Activated naive CD8-positive, alpha-beta T cell treated with anti-CD3 and anti-CD28 coated beads, Interleukin-2, amount 50 U/mL, for 16 hours (primary cell): Measurements from ENCODE around the gene TXNDC11.

Source experiments
- DNase-seq: peaks from one replicate; pipeline ENCODE4 v3.0.0-alpha.2; 2020; ENCODE audit warnings: low read depth, low spot score

Gene TXNDC11

DNA sequence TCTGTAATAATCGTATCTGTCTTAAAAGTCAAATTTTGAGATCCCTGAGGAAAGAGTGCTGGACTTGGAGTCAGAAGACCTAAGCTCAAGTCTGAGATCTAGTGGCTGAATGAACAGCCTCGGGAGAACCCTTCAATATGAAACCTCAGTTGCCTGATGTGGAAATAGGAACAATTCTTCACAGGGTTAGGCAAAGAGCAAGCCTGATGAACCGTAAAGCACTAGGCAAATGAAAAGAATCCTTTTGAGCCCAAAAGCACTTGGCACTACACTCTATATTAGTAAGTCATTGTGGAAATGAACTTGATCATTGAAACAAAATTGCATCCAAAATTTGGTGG, 20.2 kb downstream of the TXNDC11 start:
- no peak for DNase-seq

DNA sequence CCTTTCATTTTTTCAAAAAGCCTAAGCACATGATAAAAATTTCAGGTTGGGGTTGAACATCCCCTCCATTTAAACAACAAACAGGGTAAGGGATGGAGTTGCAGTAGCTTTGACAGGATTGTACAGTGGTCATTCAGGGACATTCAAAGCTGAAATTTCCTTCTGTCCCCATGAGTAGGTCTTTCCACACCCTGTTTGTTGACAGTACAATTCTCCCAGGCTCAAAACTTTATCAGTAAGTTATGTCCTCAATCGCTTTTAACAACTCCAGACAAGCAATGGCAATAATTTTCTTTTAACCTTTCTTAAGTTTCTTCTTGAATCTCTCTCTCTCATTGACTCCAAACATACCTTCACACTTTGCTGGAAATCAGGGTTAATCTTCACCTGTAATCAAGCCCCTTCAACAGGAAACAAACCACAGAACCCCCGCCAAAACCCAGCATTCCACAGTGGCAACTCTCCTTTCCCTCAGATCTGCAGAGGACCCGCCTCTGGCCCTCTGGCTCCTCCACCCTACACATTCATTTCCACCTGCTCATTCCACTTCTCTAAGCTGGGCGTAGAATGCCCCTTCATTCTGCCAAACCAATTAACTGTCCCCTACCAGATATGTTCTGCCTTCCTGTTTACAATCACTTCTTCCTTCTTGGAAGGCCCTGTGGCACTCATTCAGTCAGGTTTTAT, 20.7 kb downstream of the TXNDC11 start:
- DNase-seq = no peak

DNA sequence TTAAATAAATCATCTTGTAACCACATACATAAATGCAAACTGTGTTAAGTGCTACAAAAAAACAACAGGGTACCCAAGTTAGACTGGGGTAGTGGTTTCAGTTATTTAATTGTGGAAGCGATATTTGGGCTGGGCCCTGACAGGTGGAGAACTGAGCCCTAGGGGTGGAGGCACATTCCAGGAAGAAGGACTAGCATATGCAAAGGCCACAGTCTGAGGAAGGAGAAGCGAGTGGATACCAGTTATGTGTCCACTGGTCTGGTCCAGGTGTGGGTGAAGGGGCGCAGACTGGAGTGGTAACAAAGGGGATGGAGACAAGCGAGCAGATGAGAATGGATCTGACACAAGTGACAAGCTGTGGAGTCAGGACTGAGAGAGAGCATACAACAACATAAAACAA, 22.9 kb downstream of the TXNDC11 start:
- no peak for DNase-seq

DNA sequence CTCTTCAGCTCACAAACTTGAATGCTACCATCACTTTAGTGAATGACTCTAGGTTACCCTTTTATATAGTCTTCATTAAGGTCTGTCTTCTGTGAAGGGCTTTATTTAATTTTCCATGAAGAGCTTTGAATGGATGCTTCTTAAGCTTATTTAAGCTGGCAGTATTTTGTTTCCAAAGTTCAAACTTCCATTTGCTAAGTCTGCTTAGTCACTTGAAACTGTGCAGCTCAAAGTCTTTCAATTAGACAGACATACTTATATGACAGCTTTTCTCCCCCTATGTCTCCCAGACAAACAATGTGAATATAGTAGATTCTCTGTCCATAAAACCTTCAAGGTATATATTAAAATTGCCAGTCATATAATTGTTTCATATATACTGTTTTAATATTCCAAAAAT, 23.5 kb downstream of the TXNDC11 start:
- DNase-seq = no peak

DNA sequence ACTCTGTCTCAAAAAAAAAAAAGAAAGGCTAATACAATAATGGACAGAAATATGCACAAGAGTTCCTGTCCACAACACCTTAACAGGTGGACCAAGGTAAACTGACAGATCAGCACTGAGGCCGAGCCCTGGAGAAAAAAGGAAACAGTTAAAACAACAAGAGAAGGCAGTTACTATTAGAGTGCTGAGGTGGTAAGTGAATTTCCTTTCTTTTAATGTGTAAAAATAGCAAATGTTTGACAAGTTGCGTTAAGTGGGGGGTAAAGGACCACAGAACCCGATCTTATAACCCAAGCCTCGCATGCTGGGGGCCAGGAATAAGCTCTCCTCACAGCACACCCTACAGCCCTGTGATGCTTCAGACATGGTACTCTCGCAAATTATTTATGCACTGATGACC, 24.8 kb downstream of the TXNDC11 start:
- no peak for DNase-seq

DNA sequence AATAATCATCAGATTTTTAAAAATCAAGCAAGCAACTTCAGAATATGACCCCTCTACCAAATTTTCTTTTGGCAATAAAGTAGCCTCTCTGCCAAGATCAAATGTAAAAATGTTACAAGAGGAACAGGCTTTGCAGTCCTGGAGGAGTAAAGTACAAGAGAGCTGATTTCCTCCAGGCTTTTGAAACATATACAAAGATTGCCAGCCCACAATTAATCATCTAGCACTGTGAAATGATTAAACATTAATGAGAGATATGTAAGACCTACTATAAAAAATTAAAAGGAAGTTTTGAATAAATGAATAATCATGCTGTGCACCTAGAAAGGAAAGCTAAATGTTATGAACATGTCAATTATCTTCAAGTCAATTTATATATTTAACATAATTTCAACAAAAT, 26.3 kb downstream of the TXNDC11 start:
- DNase-seq = no peak

DNA sequence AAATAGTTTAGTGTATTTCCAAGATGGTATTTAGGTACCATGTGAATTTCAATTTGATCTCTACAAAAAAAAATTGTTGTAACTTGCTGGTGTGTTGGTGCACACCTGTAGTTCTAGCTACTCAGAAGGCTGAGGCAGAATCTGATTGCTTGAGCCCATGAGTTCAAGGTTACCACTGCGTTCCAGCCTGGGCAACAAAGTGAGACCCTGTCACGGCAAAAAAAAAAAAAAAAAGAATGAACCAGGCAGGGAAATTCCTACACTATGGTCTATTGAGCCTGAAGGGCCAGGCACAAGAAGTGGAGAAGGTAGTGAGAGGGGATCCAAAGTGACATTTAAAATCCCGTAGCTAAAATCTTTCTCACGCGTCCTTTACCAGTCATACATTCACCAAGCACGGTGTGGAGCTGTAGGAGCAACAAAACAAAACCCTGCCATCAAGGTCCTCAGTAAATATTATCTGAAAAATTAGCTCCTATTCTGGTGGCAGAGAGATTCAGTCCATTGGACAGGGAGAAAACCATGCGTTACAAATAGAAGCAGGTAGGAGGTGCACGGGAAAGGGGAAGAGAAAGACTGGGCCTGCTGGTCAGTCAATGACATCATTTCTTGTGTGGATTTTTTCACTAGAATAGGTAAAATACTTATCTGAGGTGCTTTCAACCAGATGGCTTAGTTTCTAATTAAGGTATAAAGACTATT, 27.3 kb downstream of the TXNDC11 start:
- DNase-seq = no peak

DNA sequence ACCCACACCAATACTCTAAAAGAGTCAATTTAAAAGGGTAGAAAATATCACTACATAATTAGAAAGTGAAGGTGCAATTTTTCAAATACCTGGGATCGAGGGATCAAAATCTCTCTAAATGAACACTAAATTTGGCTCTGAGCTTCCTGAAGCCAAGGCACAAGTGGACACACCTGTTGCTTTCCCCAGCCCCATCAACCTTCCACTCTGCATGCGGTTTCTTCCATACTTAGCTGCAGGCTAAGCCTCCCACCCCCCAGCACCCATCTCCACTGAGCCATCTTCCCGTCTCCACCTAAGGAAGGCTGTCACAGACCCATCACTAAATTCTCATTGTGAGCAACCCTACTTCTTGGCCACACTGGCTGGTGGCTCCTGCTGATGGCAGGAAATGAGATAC, 30.5 kb downstream of the TXNDC11 start:
- DNase-seq = no peak

DNA sequence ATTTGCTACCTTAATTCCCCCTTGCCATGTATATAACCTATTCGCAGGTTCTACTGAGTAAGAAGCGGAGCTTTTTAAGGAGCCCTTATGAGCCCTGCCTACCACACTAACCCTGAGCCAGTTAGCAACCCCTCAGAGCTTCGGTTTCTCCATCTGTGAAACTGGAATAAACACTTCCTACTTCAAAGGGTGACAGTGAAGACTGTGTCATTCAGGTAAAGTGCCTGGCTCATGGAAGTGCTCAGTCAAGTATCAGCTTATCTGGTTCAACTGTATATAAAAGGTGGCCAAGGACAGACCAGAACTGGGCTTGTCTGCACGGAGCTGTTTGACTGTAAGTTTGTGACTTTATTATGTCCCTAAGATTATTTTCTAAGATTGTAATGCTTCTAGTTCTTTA, 31.0 kb downstream of the TXNDC11 start:
- DNase-seq = no peak

DNA sequence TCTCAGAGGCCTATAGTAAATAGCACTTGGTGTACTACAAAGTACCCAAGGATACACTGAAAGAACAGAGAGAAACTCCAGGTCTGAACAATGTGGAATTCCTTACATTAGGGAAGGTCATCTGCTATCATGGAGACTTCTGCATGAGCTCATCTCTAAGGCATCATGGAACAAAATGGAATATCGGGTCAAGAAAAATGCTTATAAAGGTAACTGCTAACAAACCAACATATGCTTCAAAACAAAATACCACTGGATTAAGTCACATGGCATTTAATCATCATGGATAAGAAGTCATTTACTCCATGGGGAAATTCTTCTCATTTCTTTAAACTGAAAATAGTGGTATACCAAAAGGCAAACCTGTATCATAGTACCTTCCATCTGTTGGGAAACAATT, 34.2 kb downstream of the TXNDC11 start:
- DNase-seq = no peak

DNA sequence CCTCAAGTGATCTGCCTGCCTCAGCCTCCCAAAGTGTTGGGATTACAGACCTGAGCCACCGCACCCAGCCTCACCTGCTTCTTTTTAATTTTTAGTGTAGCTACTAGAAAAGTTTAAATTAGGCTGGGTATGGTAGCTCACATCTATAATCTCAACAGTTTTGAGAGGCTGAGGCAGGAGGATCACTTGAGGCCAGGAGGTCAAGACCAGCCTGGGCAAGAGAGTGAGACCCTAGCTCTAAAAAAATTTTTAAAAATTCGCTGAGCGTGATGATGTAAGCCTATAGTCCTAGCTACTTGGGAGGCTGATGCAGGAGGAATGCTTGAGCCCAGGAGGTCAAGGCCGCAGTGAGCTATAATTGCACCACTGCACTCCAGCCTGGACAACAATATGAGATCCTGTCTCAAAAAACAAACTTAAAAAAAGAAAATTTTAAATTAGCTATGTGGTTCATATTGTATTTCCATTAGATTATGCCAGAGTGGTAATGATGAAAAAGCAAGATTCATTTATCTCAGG, 34.9 kb downstream of the TXNDC11 start:
- no peak for DNase-seq

DNA sequence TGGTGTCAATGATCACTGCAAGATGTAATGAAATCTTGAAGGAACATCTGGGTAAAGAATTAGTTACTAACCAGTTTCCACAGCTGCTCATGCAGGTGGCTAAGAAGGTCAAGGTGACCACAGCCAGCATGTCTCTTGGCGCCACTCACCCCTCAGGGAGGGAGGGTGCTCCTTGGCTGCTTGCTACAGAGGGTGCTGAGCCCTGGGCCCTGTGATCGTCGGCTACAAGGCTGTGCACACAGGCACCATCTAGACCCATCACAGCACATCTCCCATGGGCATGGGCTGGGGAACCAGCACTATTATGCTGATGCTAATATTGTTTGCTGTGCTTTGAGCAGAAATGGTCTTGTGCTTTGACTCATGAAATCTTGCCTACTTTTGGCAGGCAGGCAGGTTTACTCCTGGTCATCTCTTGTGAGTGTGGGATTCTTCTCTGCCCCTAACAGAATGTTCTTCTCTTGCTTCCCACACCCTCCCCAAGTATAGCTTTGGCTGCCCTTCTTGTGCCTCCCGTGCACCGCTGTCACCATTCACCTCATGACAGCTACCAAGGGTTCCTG, 36.4 kb downstream of the TXNDC11 start:
- no peak for DNase-seq

DNA sequence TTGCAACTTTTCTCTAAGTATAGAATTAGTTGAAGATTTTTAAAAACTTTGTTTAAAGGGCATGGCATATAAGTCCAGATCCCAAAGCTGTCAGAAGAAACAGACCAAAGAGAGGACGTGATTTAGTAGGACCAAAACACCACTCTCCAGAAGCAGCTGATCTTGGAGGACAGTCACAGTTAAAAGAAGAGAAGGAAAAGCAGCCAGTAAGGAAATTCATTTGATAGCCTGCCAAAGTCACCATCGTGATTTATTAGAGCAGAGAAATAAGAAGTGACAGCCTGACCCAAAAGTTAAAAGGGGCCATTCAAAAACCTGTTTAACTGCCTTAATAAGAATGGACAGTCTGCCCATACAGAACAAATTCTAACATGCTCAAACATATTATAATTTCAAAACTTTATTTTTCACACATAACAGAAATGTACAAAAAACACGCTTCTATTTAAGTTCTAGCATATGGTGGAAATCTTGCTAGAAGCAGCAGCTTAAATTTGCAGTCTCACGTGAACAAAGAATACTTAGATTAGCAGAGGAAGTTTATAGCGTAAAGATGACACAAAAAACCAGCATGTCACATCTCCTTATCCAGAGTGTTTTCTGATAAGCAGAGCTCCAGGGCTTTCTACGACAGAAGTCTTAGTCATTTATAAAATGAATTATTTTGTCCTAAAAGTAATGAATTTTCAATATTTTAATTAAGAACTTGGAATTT, 37.2 kb downstream of the TXNDC11 start:
- DNase-seq = no peak

DNA sequence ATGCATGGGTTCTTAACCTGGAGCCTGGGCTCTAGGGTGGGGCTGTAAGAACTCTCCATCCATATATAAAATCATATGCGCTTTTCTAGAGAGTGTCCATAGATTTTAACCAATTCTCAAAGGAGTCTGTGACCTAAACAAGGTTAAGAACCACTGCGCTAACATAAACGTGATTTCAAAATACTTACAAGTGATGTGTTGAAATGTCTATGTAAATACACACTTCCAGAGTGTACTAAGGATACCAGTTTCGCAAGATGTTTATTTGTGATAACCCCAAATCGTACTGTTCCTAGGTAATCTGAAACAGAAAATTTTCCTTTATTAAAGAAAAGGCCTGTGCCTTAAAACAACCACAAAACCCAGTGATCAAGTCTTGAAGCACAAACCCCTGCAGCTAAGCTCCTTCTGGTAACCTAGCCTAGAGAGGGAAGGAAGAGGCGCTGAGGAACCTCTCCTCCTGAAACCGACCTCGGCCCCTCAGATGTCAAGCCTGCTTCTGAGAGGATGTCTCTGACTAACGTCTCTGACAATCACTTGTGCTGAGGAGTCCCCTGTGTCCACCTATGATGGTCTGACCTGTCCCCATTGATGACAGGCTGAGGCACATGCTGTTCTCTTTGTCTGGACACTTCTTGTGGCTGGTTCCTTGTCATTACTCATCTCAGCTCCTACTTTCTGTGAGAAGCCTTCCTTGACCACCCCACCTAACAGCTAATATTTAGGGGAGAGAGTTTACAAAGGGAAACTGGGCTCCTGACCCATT, 42.2 kb downstream of the TXNDC11 start:
- no peak for DNase-seq

DNA sequence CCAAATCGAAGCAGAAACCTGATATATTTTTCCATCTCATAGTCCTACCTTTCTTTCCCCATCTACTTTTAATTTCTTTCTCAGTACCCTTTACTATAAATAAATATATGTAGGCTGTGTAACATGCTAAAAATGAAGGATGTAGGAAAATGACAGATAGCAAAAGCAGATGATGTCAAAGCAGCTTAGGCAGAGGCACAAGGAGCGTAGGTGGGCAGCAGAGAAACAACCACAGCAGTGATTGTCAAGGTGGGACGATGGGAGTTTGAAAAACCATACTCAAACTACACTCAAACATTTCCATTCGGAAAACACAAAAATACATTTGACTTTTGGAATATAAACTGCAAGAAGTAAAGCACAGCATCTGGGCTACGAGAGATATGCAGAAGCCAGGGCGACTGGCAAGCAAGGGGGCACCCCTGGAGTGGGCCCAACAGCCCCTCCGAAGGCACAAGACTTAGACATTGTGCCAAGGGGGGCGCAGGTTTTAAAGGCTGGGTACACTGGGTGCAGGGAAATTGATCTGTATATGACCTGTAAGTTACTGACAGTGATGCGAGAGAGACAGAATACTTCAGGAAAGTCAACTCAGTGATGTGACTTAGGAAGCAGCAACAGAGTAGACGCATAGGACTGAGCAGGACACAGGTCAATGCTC, 43.3 kb downstream of the TXNDC11 start:
- no peak for DNase-seq

DNA sequence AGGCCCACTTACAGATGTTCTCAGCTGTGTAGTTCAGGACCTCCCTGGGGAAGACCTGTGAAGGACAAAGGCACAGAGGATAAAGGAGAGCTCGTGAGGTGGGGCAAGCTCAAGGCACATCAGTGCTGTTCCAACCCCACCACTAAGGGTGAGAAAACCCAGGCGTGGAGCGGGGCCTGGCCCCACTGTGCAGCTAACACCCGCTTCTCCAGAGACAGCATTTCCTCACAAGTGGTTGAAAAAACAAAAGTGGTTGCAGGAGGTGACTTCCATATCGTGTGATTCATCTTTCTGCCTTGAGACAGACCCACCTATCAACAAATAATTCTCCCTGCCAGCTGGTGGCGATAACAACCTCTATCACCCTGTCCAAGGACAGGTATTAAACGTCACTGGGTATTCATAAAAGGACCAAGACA, 44.4 kb downstream of the TXNDC11 start:
- no peak for DNase-seq

DNA sequence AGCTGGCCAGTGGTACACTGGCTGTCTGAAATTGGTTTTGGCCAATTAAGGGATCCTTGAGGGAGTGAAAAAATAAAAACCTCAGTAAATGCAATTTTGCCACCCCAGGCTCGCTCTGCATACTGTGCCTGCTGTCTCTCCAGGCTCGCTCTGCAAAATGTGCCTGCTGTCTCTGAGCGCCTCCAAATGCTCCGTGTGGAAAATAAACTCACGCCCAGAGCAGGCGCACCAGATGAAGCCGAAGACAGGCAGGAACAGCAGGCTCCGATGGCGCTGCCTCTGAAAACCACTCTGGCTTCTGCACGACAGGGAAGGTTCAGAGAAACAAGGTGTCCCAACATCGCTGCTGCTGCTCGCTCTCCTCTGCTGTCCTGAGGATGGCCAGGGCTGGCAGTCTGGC, 45.3 kb downstream of the TXNDC11 start:
- DNase-seq = no peak

DNA sequence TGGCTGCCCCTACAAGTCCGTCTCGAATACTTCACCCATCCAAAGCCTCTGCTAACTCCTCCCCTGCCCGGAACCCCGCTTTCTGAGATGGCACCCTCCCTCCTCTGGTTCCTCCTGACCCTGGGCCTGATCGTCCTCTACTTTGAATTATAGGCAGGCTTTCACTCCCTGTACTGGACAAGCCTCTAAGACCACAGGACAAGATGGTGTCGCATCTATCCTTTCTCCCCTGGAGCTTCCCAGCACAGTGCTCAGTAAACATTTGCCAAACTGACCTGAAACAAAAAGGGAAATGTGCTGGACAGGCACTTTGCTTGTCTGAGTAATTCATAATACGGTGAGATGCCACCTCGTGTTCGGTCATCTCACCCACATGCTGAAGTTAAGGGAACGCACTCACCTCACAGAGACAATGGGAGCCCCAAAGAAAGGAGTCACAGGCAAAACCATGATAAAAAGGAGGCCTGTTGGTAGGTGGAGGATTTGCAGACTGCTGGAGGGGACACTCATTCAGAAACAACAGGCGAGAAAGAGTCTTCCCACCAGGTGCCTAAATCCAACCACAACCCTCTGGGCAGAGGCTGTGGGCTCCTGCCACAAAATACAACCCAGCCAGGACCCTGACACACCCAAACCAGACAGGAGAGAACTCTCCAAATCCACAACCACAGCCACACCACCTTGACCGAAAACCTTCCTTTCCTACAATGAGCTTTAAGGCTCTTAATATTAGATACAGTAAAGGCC, 46.2 kb downstream of the TXNDC11 start:
- DNase-seq = no peak

DNA sequence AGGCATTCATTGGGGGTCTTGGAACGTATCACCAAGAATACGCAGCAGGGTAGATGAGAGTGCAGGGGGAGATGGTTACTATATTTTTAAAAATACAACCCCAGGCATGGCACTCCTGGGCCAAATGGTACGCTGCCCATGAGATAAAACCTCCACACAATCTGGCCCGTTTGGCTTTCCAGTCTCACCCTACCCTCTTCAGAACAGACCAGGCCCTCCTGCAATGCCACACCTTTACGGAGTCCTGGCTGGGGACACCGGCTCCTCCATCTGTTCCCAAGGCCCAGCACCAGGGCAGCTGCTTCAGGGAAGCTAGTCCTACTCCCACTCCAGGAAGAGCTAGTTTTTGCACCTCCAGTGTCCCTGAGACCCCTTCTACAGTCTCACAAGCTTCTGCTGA, 50.0 kb downstream of the TXNDC11 start:
- DNase-seq = no peak

DNA sequence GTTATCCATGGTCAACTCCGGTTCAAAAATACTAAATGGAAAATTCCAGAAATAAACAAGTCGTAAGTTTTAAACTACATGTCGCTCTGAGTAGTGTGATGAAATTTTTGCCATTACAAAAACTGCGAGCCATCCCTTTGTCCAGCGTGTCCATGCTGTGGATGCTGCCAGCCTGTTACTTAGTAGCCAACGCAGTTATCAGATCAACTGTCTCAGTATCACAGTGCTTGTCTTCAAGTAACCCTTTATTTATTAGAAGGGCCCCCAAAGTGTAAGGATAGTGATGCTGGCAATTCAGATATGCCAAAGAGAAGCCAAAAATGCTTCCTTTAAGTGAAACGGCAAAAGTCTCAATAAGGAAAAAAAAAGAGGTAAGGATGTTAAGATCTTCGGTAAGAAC, 50.5 kb downstream of the TXNDC11 start:
- DNase-seq = no peak

DNA sequence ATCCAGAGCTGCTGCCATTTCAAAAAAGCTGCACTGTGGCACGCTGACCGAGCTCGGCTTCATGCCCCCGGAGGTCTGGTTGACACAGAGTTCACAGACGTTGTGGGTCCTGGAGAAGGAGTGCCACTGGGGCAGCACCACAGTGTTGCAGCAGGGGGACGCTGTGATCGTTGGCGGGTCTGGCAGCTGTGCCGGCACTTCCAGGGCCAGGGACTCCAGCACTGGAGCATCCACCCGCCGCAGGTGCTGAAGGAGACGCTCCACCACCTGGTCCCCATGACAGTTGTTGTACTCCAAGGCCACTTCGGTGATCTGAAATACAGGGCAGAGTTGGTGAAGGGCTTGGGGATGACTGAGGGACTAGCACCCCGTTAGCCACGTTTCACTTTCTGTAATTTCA, 50.9 kb downstream of the TXNDC11 start:
- DNase-seq = no peak
